ENCODE measurements around the gene FRMPD4.

DNA sequence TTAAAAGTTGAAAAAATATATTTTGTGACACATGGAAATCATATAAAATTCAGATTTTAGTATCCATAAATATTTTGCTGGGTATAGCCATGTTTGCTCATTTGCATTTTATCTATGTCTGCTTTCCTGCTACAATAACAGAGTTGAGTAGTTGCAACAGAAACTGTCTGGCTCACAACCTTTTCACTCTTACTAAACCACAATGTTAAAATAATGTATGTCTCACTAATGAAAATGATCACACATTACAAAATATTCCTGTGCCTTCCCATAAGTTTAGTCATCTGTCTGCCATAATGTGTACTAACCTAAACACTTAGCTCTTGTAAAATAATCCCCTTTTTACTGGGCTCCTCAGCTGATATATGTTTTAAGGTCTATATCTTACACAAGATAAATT lies 479.0 kb downstream of the FRMPD4 start:
- no peak for TF ChIP-seq TEAD4 (CRISPR knock-in tag; IDR thresholded peaks at IDR 0.05)
- TF ChIP-seq, protein P1, sequence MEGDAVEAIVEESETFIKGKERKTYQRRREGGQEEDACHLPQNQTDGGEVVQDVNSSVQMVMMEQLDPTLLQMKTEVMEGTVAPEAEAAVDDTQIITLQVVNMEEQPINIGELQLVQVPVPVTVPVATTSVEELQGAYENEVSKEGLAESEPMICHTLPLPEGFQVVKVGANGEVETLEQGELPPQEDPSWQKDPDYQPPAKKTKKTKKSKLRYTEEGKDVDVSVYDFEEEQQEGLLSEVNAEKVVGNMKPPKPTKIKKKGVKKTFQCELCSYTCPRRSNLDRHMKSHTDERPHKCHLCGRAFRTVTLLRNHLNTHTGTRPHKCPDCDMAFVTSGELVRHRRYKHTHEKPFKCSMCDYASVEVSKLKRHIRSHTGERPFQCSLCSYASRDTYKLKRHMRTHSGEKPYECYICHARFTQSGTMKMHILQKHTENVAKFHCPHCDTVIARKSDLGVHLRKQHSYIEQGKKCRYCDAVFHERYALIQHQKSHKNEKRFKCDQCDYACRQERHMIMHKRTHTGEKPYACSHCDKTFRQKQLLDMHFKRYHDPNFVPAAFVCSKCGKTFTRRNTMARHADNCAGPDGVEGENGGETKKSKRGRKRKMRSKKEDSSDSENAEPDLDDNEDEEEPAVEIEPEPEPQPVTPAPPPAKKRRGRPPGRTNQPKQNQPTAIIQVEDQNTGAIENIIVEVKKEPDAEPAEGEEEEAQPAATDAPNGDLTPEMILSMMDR (IDR thresholded peaks at IDR 0.05): no peak
- TF ChIP-seq, protein P2, sequence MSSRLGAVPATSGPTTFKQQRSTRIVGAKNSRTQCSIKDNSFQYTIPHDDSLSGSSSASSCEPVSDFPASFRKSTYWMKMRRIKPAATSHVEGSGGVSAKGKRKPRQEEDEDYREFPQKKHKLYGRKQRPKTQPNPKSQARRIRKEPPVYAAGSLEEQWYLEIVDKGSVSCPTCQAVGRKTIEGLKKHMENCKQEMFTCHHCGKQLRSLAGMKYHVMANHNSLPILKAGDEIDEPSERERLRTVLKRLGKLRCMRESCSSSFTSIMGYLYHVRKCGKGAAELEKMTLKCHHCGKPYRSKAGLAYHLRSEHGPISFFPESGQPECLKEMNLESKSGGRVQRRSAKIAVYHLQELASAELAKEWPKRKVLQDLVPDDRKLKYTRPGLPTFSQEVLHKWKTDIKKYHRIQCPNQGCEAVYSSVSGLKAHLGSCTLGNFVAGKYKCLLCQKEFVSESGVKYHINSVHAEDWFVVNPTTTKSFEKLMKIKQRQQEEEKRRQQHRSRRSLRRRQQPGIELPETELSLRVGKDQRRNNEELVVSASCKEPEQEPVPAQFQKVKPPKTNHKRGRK (CRISPR knock-in tag; IDR thresholded peaks at IDR 0.05; ENCODE audit: borderline replicate concordance): no peak

All from WTC11 (cell line).